ENCODE data around the gene CPPED1.
"Not testable (repeated sequence)": the region's sequence is repeated elsewhere in the genome, so short reads cannot be mapped to it uniquely, and the experiment has no call there.

Gene CPPED1

GRCh38 chr16:12813321-12813720, 9.6 kb upstream of the CPPED1 start:
- H3K36me3 Mint-ChIP-seq; ATAC-seq; H3K4me1 Mint-ChIP-seq; H3K27ac Mint-ChIP-seq; H3K9me3 Mint-ChIP-seq; DNase-seq (ENCODE audit: low spot score in 2 of 2); H3K4me3 Mint-ChIP-seq: not testable (repeated sequence)

GRCh38 chr16:12811441-12812383, 8.0 kb upstream of the CPPED1 start:
- DNase-seq (ENCODE audit: low spot score in 2 of 2) (no peak), ATAC-seq (no peak)
- Mint-ChIP-seq H3K36me3 (no peaks in the 10 kb centered on the region), H3K4me3 (no peak overlapping the region), H3K27ac (peak overlapping the region; percentile 26), H3K4me1 (no peaks in the 10 kb centered on the region), H3K9me3 (no peaks in the 10 kb centered on the region)

- Mint-ChIP-seq H3K27ac (no peak overlapping the region), H3K4me1 (peaks cover 36% of the 10 kb centered on the region), H3K9me3 (no peaks in the 10 kb centered on the region), H3K36me3 (no peaks in the 10 kb centered on the region), H3K4me3 (no peak overlapping the region)
- ATAC-seq, result no peak
- no peak for DNase-seq (ENCODE audit: low spot score in 2 of 2)
Observed at GRCh38 chr16:12805066-12805465, 1.4 kb upstream of the CPPED1 start.

GRCh38 chr16:12804395-12804794, 708 bp upstream of the CPPED1 start:
- H3K9me3 Mint-ChIP-seq, result no peaks in the 10 kb centered on the region
- no peak for ATAC-seq
- no peaks in the 10 kb centered on the region for H3K36me3 Mint-ChIP-seq
- no peak overlapping the region for H3K27ac Mint-ChIP-seq
- H3K4me1 Mint-ChIP-seq, result peaks cover 36% of the 10 kb centered on the region
- H3K4me3 Mint-ChIP-seq, result peak overlapping the region; percentile 86
- DNase-seq (ENCODE audit: low spot score in 2 of 2), result no peak

GRCh38 chr16:12802661-12803060, 1.0 kb downstream of the CPPED1 start:
- Mint-ChIP-seq H3K36me3 (no peaks in the 10 kb centered on the region), H3K27ac (peak overlapping the region; percentile 88), H3K4me3 (peak overlapping the region; percentile 86), H3K4me1 (peaks cover 36% of the 10 kb centered on the region), H3K9me3 (no peaks in the 10 kb centered on the region)
- ATAC-seq (no peak), DNase-seq (ENCODE audit: low spot score in 2 of 2) (no peak)

- H3K4me1 Mint-ChIP-seq, result peaks cover 36% of the 10 kb centered on the region
- no peaks in the 10 kb centered on the region for H3K9me3 Mint-ChIP-seq
- DNase-seq (ENCODE audit: low spot score in 2 of 2) (no peak), ATAC-seq (no peak)
- H3K4me3 Mint-ChIP-seq, result peak overlapping the region; percentile 86
- H3K36me3 Mint-ChIP-seq, result no peaks in the 10 kb centered on the region
- peak overlapping the region; percentile 12 for H3K27ac Mint-ChIP-seq
Observed at GRCh38 chr16:12802048-12802447, 1.6 kb downstream of the CPPED1 start.

GRCh38 chr16:12801511-12802042, 2.1 kb downstream of the CPPED1 start:
- H3K9me3 Mint-ChIP-seq, result no peaks in the 10 kb centered on the region
- peaks cover 36% of the 10 kb centered on the region for H3K4me1 Mint-ChIP-seq
- H3K27ac Mint-ChIP-seq, result peak overlapping the region; percentile 12
- DNase-seq (ENCODE audit: low spot score in 2 of 2) (peak in 1 of 2 donors; percentile 69), ATAC-seq (peak; percentile 18)
- H3K36me3 Mint-ChIP-seq, result no peaks in the 10 kb centered on the region
- peak overlapping the region; percentile 86 for H3K4me3 Mint-ChIP-seq

GRCh38 chr16:12800817-12801216, 2.9 kb downstream of the CPPED1 start:
- Mint-ChIP-seq H3K27ac (peak overlapping the region; percentile 12), H3K4me3 (no peak overlapping the region), H3K4me1 (peaks cover 36% of the 10 kb centered on the region), H3K36me3 (no peaks in the 10 kb centered on the region), H3K9me3 (no peaks in the 10 kb centered on the region)
- DNase-seq (ENCODE audit: low spot score in 2 of 2) (no peak), ATAC-seq (no peak)

- H3K4me3 Mint-ChIP-seq; H3K36me3 Mint-ChIP-seq; H3K27ac Mint-ChIP-seq; ATAC-seq; H3K9me3 Mint-ChIP-seq; DNase-seq (ENCODE audit: low spot score in 2 of 2): not testable (repeated sequence)
- peaks cover 36% of the 10 kb centered on the region for H3K4me1 Mint-ChIP-seq
Observed at GRCh38 chr16:12799996-12800395, 3.7 kb downstream of the CPPED1 start.

GRCh38 chr16:12798846-12799245, 4.8 kb downstream of the CPPED1 start:
- H3K9me3 Mint-ChIP-seq, result no peaks in the 10 kb centered on the region
- no peak for DNase-seq (ENCODE audit: low spot score in 2 of 2)
- H3K36me3 Mint-ChIP-seq, result no peaks in the 10 kb centered on the region
- no peak overlapping the region for H3K27ac Mint-ChIP-seq
- peaks cover 29% of the 10 kb centered on the region for H3K4me1 Mint-ChIP-seq
- no peak for ATAC-seq
- no peak overlapping the region for H3K4me3 Mint-ChIP-seq

- ATAC-seq (no peak), DNase-seq (ENCODE audit: low spot score in 2 of 2) (no peak)
- Mint-ChIP-seq H3K36me3 (no peaks in the 10 kb centered on the region), H3K4me1 (peaks cover 28% of the 10 kb centered on the region), H3K4me3 (no peak overlapping the region), H3K27ac (no peak overlapping the region), H3K9me3 (no peaks in the 10 kb centered on the region)
Observed at GRCh38 chr16:12798171-12798570, 5.5 kb downstream of the CPPED1 start.

GRCh38 chr16:12796498-12796897, 7.2 kb downstream of the CPPED1 start:
- peaks cover 12% of the 10 kb centered on the region for H3K4me1 Mint-ChIP-seq
- no peak for DNase-seq (ENCODE audit: low spot score in 2 of 2)
- no peaks in the 10 kb centered on the region for H3K9me3 Mint-ChIP-seq
- no peaks in the 10 kb centered on the region for H3K36me3 Mint-ChIP-seq
- no peak overlapping the region for H3K4me3 Mint-ChIP-seq
- no peak for ATAC-seq
- no peak overlapping the region for H3K27ac Mint-ChIP-seq

GRCh38 chr16:12794486-12795387, 8.9 kb downstream of the CPPED1 start:
- Mint-ChIP-seq H3K4me1 (no peaks in the 10 kb centered on the region), H3K9me3 (no peaks in the 10 kb centered on the region), H3K36me3 (no peaks in the 10 kb centered on the region), H3K27ac (no peak overlapping the region), H3K4me3 (no peak overlapping the region)
- no peak for DNase-seq (ENCODE audit: low spot score in 2 of 2)
- no peak for ATAC-seq

- H3K9me3 Mint-ChIP-seq, result no peaks in the 10 kb centered on the region
- ATAC-seq, result no peak
Observed at GRCh38 chr16:12793865-12794240, 9.8 kb downstream of the CPPED1 start.

GRCh38 chr16:12793120-12793864, 10.4 kb downstream of the CPPED1 start:
- Mint-ChIP-seq H3K4me3 (no peak overlapping the region), H3K4me1 (no peaks in the 10 kb centered on the region), H3K27ac (no peak overlapping the region), H3K36me3 (no peaks in the 10 kb centered on the region), H3K9me3 (no peaks in the 10 kb centered on the region)
- ATAC-seq (no peak), DNase-seq (ENCODE audit: low spot score in 2 of 2) (no peak)

More at GRCh38 chr16:12793865-12794240, 9.8 kb downstream of the CPPED1 start:
- Mint-ChIP-seq H3K27ac (no peak overlapping the region), H3K4me3 (no peak overlapping the region), H3K36me3 (no peaks in the 10 kb centered on the region), H3K4me1 (no peaks in the 10 kb centered on the region)
- DNase-seq (ENCODE audit: low spot score in 2 of 2), result no peak
